ENCODE data around the gene SLC35C1.

SLC35C1 gene

GRCh38 chr11:45859661-45860140, 54.8 kb downstream of the SLC35C1 start:
- no peaks in the 10 kb centered on the region for H3K9me3 ChIP-seq (ENCODE audit: control insufficient read depth, low read length)
- peaks cover 25% of the 10 kb centered on the region for H3K4me1 ChIP-seq (ENCODE audit: control insufficient read depth, insufficient read depth, low read length, poor library complexity, severe bottlenecking)
- peaks cover 63% of the 10 kb centered on the region for H3K36me3 ChIP-seq (ENCODE audit: control insufficient read depth, insufficient read depth, low read length)
- peak overlapping the region; percentile 24 for H3K27ac ChIP-seq (ENCODE audit: low read depth, low read length, severe bottlenecking)
- 39 to 51% methylated on average over 4 to 6 of the region's 12 CpGs for WGBS, 2 experiments (ENCODE audit: insufficient coverage in 2 of 2)
- H3K4me3 ChIP-seq (ENCODE audit: extremely low read depth, insufficient read depth, low read length, poor library complexity, severe bottlenecking), result no peak overlapping the region

GRCh38 chr11:45860348-45860747, 55.4 kb downstream of the SLC35C1 start:
- H3K27ac ChIP-seq (ENCODE audit: low read depth, low read length, severe bottlenecking), result no peak overlapping the region
- H3K36me3 ChIP-seq (ENCODE audit: control insufficient read depth, insufficient read depth, low read length), result peaks cover 64% of the 10 kb centered on the region
- H3K4me1 ChIP-seq (ENCODE audit: control insufficient read depth, insufficient read depth, low read length, poor library complexity, severe bottlenecking), result peaks cover 25% of the 10 kb centered on the region
- no peak overlapping the region for H3K4me3 ChIP-seq (ENCODE audit: extremely low read depth, insufficient read depth, low read length, poor library complexity, severe bottlenecking)
- WGBS, 2 experiments (ENCODE audit: insufficient coverage in 2 of 2), result 97 to 100% methylated on average over 3 of the region's 5 CpGs
- H3K9me3 ChIP-seq (ENCODE audit: control insufficient read depth, low read length), result no peaks in the 10 kb centered on the region

- peaks cover 67% of the 10 kb centered on the region for H3K36me3 ChIP-seq (ENCODE audit: control insufficient read depth, insufficient read depth, low read length)
- peaks cover 25% of the 10 kb centered on the region for H3K4me1 ChIP-seq (ENCODE audit: control insufficient read depth, insufficient read depth, low read length, poor library complexity, severe bottlenecking)
- no peaks in the 10 kb centered on the region for H3K9me3 ChIP-seq (ENCODE audit: control insufficient read depth, low read length)
- H3K27ac ChIP-seq (ENCODE audit: low read depth, low read length, severe bottlenecking), result no peak overlapping the region
- WGBS, 2 experiments (ENCODE audit: insufficient coverage in 2 of 2), result 93 to 95% methylated on average over 9 to 10 of the region's 10 CpGs
- H3K4me3 ChIP-seq (ENCODE audit: extremely low read depth, insufficient read depth, low read length, poor library complexity, severe bottlenecking), result no peak overlapping the region
Observed at GRCh38 chr11:45860764-45861510, 56.0 kb downstream of the SLC35C1 start.
